GM19372 (cell line): Measurements from ENCODE around the gene OGFOD3.
"Not testable (repeated sequence)": the region's sequence is repeated elsewhere in the genome, so short reads cannot be mapped to it uniquely, and the experiment has no call there.

Source experiments
- ATAC-seq: cut with Tn5 transposase; IDR thresholded peaks from one replicate; pipeline ENCODE4 v1.9.1; 2021; ENCODE audit warnings: mild to moderate bottlenecking, low read depth, moderate library complexity; ENCODE audit not compliant: unreplicated experiment

The OGFOD3 gene

GRCh38 chr17:82435601-82436583 lies 17.5 kb upstream of the OGFOD3 start:
- ATAC-seq: no peak

- ATAC-seq: no peak
These were observed 16.7 kb upstream of the OGFOD3 start for GRCh38 chr17:82435103-82435502.

GRCh38 chr17:82434216-82434565 lies 15.8 kb upstream of the OGFOD3 start:
- ATAC-seq: no peak

DNA sequence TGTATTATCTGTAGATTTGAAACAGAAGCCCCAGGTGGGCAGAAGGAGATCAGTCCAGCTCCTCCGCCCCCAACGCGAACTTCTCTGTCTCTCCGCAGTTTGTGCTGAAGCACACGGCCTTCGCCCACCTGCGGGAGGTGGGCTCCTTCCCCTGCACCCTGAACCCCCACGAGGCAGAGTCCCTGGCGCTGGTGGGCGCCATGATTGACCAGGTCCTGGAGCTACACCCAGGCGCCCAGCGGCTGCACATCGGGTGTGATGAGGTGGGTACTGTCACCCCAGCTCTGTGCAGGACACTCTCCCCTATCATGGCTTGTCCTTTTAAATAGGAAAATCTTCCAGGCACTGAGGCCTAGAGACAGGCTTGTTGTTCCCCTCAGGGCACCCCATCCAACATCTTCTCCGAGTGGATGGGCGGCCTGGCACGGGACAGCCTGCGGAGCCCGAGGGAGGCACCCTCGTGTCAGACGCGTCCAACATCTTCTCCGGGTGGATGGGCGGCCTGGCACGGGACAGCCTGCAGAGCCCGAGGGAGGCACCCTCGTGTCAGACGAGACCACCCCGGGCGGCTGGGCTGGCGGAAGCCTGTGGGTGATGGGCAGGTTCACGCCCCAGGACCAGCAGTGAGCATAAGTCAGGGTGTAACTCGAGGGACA lies 15.3 kb upstream of the OGFOD3 start:
- no peak for ATAC-seq

DNA sequence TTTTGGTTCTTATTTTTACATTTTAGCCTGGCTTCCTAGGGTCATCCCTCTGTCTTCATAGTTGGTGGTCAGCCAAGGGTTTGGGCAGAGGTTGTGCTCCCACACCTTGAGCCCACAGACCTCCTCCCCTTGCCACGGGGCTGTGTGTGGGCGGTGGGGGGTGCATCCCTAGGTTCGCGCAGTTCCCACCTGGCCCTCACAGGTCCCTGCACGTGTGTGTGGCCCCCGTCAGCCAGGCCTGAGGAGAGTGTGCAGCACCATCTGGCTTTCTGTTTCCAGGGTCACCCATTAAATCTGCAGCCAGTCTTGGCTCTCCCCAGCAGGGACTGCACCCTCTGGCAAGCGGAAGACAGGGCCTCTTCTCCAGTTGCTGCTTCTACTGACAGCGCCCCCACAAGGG lies 13.6 kb upstream of the OGFOD3 start:
- no peak for ATAC-seq

DNA sequence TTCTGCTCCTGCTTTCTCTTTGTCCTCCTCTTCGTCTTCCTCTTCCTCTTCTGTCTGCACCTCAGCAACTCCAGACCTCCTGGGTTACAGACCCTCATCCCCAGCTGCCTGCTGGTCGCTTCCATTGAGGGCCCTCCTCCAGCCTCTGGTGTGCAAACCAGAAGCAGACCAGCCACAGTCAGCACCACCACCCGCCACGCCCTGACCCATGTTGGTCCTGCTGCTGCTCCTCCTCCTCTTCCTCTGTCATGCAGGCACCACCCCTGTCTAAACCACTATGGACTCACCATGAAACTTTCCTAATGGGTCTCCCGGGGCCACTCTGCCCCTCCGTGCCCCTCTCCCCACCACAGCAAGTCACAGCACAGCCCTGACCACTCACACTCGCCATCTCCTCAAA lies 11.4 kb upstream of the OGFOD3 start:
- no peak for ATAC-seq

DNA sequence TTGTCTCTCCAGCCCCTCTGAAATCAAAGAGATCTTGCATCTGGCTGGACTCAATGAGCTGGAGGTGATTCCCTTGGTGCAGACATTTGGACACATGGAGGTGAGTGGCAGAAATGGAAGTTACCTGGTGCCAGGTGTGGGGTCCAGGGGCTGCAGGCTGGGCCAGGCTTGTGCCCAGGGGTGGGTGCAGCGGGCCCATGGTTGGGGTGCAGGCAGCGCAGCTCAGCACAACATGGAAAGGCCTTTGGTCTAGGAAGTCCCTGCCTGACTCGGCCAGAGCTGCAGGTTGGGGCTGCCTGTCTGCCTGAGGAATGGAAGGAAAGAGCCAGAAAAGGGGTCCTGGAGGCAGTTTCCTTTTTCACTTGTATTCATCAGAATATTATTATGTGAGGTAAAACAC lies 10.2 kb upstream of the OGFOD3 start:
- ATAC-seq: no peak

GRCh38 chr17:82424863-82425159 lies 6.4 kb upstream of the OGFOD3 start:
- ATAC-seq: no peak

DNA sequence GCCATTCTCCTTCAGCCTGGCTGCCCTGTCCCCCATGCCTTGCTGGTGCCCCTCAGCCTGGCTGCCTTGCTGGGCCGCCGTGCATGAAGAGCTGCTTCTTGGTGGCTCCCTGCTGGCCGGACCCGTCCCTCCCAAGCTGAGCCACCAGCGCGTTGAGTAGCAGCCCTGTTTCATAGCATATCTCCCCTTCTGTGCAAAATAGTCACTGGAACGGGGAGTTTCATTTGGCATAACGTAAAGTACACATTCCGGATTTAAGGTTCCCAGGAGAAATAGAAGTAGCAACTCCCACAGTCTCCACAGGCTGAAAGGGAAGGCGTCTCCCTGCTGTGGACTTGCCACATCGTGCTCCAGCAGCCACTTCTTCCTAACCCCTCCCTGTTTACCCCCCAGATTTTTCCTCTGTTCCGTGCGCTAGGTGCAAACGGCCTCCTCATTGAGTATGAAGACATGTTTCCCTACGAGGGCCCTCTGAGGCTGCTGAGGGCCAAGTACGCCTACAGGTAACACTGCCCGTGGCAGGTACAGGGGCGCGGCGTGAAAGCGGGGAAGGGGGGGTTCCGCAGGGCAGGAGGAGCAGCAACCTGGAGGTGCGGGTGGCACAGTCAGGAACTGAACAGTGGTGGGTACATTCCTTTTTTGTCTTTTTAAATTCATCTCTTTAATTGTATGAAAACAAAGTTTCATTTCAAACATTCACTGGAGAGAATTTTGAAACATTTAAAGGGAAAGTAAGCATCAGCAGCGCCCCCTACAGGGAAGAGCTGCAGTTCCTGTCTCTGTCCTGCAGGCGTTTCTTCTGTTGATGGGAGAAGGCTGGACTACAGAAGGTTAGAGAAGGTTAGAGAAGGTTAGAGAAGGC lies 5.8 kb upstream of the OGFOD3 start:
- ATAC-seq: no peak

DNA sequence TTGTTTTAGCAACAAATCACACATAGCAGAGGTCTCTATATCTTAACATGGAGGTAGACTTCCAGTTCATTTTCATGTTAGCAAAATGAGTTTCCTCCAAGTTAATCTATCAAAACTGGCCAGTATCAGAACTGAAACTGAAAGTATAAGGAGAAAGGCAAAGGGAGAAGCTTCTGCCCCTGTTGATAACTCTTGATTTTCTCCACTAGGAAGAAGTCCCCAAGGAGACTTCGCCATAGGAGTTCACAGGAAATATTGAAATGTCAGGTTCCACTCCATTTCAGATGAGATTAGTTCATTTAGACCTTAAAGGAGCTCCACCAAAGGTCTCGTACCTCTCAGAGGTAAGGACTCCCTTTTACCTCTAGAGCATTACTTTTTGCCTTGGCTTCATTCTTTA lies 1.2 kb upstream of the OGFOD3 start:
- no peak for ATAC-seq

DNA sequence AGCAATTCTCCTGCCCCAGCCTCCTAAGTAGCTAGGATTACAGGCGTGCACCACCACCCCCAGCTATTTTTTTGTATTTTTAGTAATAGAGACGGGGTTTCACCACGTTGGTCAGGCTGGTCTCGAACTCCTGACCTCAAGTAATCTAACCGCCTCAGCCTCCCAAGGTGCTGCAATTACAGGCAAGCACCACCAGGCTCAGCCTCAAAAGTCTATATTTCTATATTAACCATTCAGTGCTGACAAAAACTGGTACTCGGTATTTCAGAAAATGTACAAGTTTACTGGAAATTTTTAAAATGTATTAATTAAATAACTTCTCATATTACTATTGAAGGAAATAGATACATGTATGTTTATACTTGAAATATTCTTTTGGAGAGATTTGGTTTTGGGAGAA lies 1.6 kb downstream of the OGFOD3 start:
- no peak for ATAC-seq

DNA sequence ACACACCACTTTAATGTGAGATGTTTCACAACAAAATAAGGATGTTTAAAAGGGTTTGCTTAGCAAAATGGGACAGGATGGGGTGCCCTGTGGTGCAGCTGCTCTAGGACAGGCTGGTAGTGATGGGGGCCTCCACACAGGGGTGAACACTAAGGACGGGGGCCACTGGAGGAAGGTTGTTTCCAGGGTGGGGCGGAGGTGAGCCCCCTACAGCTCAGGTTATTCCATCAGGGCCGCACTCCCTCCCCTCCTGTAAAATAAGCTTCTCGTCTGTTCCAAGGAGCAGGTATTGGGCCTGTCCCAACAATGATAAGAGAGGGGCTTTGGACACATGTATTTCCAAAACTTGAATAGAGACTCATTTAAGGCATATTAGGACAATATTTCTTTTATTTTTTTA lies 2.1 kb downstream of the OGFOD3 start:
- no peak for ATAC-seq

GRCh38 chr17:82415786-82416185 lies 2.6 kb downstream of the OGFOD3 start:
- ATAC-seq: no peak

GRCh38 chr17:82415336-82415735 lies 3.0 kb downstream of the OGFOD3 start:
- ATAC-seq: no peak

- no peak for ATAC-seq
These were observed 3.7 kb downstream of the OGFOD3 start for GRCh38 chr17:82414548-82415281.

- ATAC-seq: no peak
These were observed 5.6 kb downstream of the OGFOD3 start for GRCh38 chr17:82412535-82413520.

GRCh38 chr17:82412081-82412480 lies 6.3 kb downstream of the OGFOD3 start:
- ATAC-seq: not testable (repeated sequence)

DNA sequence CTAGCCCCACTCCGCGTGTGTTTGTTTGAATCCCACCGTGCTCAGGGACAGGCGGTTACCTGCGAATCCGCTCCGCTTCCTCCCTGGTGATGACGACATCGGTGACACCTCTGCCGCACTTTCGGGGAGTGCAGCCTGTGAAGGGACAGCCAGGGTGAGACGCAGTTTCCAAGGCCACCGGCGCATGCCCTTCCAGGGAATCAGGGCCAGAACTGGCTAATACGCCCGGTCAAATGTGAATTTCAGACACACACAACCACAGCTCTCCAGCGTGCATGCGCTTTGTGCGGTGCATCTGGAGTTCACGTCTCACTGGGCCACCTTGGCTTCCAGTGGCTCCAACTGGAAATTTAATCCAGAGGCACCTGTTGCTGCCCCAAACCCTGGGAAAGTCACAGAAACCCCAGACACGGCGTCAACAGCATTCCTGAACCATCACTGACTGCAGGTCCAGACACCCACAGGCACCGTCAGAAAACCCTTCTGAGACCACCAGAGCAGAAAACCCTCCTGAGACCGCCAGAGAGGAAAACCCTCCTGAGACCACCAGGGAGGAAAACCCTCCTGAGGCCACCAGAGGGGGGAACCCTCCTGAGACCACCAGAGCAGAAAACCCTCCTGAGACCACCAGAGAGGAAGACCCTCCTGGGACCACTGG lies 6.9 kb downstream of the OGFOD3 start:
- ATAC-seq: no peak
